HG03066 (cell line): ENCODE results near the gene MRPL3.
A peak's percentile ranks its signal among the peaks of the same experiment; 100 is the strongest.
"Not testable (repeated sequence)": the region's sequence is repeated elsewhere in the genome, so short reads cannot be mapped to it uniquely, and the experiment has no call there.

Experiments used
- ATAC-seq: cut with Tn5 transposase; IDR thresholded peaks from one replicate; pipeline ENCODE4 v1.9.1; 2021; ENCODE audit warnings: low read depth; ENCODE audit not compliant: unreplicated experiment

MRPL3 gene

DNA sequence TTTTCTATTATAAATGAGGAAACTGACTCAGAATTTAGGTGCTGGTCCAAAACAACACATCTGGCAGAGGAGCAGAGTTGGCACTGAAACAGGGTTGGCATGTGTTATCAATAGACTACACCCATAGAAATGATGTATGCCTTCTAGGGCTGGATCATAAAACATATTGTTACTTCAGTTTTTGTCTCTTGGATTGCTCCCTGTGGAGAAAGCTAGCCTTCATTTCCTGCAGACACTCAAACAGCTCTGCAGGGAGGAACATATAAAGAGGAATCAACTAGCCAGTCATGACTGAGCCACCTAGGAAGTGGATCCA is 507 bp upstream of the MRPL3 start:
- ATAC-seq, result peak; percentile 4

- ATAC-seq, result no peak
Observed at GRCh38 chr3:131501949-131502348, 822 bp downstream of the MRPL3 start.

- no peak for ATAC-seq
Observed at GRCh38 chr3:131494706-131495105, 8.1 kb downstream of the MRPL3 start.

DNA sequence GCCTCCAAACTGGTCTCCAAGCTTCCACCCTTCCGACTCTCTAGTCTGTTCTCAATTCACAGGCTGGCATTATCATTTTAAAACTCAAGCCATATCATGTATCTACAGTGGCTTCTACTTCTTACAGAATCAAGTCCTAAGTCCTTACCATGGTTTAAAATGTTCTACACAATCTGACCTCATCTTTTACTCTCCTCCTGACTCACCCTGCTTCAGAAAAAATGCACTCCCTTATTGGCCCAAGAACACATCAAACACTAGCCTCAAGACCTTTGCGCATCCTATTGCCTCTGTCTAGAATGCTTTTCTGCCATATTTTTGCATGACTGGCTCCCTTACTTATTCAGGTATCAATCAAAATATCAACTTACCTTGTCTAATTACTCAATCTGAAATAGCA is 11.0 kb downstream of the MRPL3 start:
- ATAC-seq, result no peak

DNA sequence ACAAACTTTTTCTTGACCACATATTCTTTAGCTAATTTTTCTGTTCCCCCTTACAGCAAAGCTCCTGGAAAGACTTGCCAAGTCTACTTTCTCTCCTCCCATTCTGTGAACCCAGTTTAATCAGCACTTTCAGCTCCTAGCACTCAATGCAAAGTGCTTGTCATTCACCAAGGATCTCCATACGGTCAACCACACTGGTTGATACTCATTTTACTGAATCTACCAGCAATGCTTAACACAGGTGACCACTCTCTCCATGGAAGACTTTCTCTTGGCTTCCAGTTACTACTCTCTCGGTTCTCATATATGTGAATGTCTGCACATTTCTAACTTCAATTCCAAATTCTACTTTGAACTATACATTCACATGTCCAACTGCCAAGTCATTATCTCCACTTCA is 11.7 kb downstream of the MRPL3 start:
- ATAC-seq, result no peak

DNA sequence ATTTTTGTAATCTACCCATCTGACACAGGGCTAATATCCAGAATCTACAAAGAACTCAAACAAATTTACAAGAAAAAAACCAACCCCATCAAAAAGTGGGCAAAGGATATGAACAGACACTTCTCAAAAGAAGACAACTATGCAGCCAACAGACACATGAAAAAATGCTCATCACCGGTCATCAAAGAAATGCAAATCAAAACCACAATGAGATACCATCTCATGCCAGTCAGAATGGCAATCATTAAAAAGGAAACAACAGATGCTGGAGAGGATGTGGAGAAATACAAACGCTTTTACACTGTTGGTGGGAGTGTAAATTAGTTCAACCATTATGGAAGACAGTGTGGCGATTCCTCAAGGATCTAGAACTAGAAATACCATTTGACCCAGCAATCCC is 16.2 kb downstream of the MRPL3 start:
- not testable (repeated sequence) for ATAC-seq

DNA sequence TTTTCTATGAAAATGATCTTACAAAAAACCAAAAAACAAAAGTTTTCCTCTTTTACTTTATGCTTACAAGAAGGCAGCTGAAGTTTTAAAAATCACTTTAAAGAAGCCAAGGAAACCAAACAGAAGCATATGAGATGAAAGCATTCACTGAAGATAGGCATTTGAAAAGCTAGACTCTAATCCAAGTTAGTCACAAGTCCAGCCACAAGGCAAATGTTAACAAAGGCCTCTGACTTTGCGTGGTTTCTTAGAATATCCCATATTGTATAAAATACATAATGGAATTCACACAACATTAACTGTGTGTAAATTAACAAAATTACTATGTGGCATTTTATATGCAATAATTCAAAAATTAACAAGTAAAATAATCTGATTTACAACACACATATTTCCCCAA is 17.7 kb downstream of the MRPL3 start:
- ATAC-seq, result no peak

- ATAC-seq, result no peak
Observed at GRCh38 chr3:131484496-131485111, 18.2 kb downstream of the MRPL3 start.

GRCh38 chr3:131480116-131480515 is 22.7 kb downstream of the MRPL3 start:
- ATAC-seq, result no peak

- ATAC-seq, result no peak
Observed at GRCh38 chr3:131477813-131478212, 25.0 kb downstream of the MRPL3 start.

GRCh38 chr3:131474115-131474514 is 28.7 kb downstream of the MRPL3 start:
- ATAC-seq, result no peak

- no peak for ATAC-seq
Observed at GRCh38 chr3:131470377-131470776, 32.4 kb downstream of the MRPL3 start.

DNA sequence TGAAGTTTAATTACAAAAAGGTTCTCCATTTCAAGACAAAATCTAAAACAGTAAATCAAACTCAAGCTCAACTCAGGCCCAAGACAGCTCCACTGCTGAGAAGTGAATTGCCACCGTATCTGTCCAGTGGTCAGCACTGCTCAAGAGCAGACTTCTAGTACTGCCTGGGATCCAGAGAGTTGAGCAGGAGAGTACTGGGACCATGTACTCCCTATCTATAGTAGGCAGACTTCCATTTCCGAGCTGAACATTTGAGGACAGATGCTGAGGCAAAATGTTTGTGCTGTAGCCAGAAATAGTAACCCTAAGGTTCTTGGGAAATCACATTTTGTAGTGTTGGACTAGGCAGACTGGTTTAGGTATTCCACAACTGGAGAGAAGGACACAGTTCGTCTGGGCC is 44.1 kb downstream of the MRPL3 start:
- ATAC-seq, result no peak

DNA sequence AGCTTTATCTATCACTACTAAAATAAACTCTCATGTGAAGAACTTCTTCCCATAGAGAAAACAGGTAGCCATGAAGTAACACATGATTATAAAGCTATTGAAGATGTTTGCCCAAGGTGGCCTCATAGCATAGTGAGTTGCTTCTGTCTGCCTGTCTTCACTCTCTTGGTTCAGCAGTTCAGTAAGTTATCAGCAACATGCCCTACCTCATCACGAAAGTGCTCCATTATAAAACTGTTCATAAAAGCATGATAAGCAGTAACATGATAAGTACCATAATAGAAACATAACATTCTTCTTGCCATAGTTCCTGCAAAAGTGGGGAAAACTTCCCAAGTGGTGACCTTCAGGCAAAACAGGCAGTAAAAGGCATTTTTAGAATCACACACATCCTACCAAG is 45.6 kb downstream of the MRPL3 start:
- no peak for ATAC-seq

- ATAC-seq, result no peak
Observed at GRCh38 chr3:131454501-131454900, 48.3 kb downstream of the MRPL3 start.

DNA sequence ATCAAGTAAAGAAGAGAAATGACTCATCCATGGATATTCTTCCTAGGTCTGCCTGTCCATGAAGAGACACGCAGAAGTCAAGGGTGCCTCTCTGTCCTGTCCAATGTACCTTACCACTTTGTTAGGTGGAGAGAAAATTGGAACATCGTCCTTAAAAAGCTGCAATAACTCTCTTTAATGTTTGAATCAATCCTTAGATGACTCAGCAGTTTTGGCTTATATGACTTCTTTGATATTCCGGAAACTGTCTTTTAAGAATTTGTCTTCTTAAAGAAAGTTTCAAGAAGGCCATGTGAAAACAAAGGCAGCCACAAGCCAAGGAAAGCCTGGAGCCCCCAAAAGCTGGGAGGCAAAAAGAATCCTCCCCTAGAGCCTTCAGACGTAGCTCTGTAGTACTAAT is 49.2 kb downstream of the MRPL3 start:
- ATAC-seq, result no peak

DNA sequence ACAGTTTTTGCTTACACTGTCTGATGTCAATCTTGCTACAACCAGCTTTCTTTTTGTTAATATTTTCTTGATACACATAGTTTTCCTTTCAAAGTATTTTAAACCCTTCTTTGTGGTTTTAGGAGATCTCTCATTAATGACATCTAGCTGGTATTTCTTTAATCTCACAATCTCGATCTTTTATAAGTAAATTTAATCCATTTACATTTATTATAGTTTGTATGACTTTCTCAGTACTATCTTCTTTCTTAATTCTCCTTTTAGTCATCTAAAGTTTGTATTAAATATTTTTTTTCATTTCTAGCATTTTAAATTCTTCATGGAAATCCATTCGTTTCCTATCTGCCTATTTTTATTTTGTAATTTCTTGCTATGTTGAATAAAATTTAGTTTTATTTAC is 55.4 kb downstream of the MRPL3 start:
- no peak for ATAC-seq

DNA sequence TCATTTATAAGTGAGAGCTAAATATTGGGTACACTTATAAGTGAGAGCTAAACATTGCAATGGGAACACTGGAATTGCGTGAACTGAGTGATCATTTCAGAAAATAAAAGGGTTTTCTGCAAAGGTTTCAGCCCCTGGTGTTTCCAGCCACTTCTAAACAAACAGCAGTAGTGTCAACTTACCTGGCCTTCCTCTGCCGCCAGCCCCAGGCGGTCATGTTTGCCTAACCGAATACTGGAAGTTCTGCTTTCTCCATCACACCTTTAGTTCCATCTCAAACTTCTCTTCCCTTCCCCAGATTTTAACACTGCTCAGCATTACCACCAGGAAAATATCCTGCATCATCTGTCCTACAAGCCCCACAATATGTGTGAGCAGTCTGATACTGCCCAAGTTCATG is 58.6 kb downstream of the MRPL3 start:
- ATAC-seq, result no peak

DNA sequence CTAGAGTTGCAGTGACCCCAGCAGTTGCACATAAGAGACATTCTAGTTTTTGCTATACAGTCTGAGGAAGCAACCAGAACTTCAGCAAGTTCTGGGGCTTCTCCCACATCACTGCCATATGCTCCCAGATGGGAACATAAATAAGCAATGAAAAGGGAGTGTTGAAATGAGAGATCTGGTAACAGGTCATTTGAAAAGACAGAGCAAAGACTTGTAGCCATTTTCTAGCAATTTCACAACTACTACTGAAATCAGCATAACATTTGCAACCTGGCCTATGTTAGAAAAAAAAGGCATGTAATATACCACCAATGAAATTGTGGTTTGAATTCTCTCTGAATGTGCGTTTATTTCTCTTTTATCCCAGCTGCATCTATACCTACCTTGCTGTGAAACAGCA is 63.7 kb downstream of the MRPL3 start:
- no peak for ATAC-seq

GRCh38 chr3:131435000-131435399 is 67.8 kb downstream of the MRPL3 start:
- ATAC-seq, result no peak

DNA sequence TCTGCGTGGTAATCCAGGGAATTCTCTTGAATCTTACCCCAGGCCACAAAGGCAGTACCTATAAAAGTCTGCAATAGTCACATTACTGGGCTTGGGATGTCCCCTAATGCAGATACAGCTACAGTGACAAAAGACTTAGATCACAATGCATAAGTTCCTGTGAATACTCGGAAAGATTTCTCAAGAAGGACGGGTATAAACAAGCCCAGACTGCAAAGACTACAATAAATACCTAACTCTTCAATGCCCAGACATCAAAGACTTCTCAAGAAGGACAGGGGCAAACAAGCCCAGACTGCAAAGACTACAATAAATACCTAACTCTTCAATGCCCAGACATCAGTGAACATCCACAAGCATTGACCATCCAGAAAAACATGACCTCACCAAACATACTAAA is 70.3 kb downstream of the MRPL3 start:
- ATAC-seq, result no peak

GRCh38 chr3:131431754-131432153 is 71.0 kb downstream of the MRPL3 start:
- ATAC-seq, result no peak

DNA sequence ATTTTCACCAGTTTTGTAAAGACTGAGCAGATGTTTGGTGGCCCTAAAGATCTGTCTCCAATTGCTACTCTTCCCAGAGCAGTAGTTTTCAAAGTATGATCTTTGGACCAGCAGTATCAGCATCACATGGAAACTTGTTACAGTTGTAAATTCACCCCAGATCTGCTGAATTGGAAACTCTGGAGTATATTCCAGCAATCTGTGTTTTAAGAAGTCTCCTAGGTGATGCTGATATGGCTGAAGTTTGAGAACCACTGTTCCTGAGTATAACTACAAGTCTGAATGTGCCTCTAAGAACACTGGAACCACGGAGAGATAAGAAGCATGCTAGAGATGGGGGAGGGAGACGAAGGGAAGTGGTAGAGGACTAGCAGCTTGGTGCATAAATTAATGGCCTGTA is 75.5 kb downstream of the MRPL3 start:
- no peak for ATAC-seq
